Measurements from ENCODE around the gene LMF1. TPM values are rescaled to one million over a fixed set of nuclear protein-coding genes. Genes with fewer than 3 reads are reported as not detected.

Gene LMF1
- total and polyA plus RNA-seq, 2 of the 8 experiments (the other 6 are each of a cell fraction or from before 2014, with no cell fraction given): 3.5 to 9.1 TPM

DNA sequence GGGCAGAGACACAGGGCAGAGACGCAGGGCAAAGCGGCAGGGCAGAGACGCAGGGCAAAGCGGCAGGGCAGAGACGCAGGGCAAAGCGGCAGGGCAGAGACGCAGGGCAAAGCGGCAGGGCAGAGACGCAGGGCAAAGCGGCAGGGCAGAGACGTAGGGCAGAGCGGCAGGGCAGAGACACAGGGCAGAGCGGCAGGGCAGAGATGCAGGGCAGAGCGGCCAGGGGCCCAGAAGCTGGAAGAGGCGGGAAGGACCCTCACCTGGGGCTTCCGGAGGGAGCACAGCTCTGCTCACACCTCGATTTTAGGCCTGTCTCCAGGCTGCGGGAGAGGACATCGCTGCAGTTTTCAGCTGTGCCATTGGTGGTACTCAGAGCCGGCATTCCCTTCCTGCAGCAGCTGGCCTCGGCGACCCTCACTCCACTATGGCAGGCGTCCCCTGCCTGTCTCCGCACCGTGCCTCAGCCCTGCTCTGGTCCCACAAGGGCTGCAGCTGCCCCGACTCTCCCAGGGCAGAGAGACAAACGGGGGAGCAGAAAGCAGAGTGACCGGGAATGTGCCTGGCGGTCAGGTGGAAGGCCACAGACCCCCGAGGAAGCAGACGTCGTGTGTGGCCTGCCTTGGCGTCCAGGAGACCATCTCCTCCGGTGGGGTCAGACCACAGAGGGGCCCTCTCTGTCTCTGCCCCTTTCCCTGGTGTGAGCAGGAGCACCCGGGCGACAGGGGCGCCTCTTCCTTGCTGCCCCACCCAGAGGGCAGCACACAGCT, 40.7 kb upstream of the LMF1 start:
- Histone ChIP-seq H3K4ac (replicated peaks; ENCODE audit: insufficient read length, low read depth, low read length) (no peak overlapping the region), H3K79me2 (ENCODE audit: control insufficient read depth in 1 of 2, insufficient read depth in 2 of 2, low read length in 2 of 2) (no peaks in the 10 kb centered on the region), H4K20me1 (replicated peaks in 1 of 2; ENCODE audit: control insufficient read depth in 1 of 2, insufficient read depth in 2 of 2, low read length in 2 of 2) (no peaks in the 10 kb centered on the region), H3K23ac (ENCODE audit: insufficient read length) (no peak overlapping the region), H3K18ac (ENCODE audit: extremely low read depth, low read length) (no peak overlapping the region), H2BK12ac (ENCODE audit: low read depth, low read length) (no peak overlapping the region), H4K5ac (ENCODE audit: insufficient read length, low read depth, low read length) (no peak overlapping the region), H3K4me1 (replicated peaks in 1 of 4; ENCODE audit: control insufficient read depth in 3 of 4, insufficient read depth in 4 of 4, low read length in 3 of 4) (0 out of 7 replicates have a peak, but pooled peaks cover 0 to 2% (median 0%) of the 10 kb centered on the region in 4 experiments), H3K79me1 (ENCODE audit: low read depth, low read length) (no peaks in the 10 kb centered on the region), H3K4me3 (ENCODE audit: extremely low read depth in 1 of 4, insufficient read depth in 2 of 4, low read depth in 3 of 4, low read length in 4 of 4) (no peak overlapping the region), H3K56ac (replicated peaks; ENCODE audit: insufficient read length, low read depth, low read length) (no peak overlapping the region), H3K27ac (ENCODE audit: low read depth, low read length) (no peak overlapping the region), H4K8ac (ENCODE audit: extremely low read depth, insufficient read depth, low read length) (peak overlapping the region; percentile 79; the same call in 1 of the 2 replicates), H2AK5ac (ENCODE audit: low read depth, low read length) (no peak overlapping the region), H2BK120ac (replicated peaks; ENCODE audit: low read depth, low read length) (no peak overlapping the region), H3K4me2 (ENCODE audit: insufficient read depth in 1 of 2, low read depth in 2 of 2, low read length in 2 of 2) (no peak overlapping the region), H2BK15ac (ENCODE audit: low read length) (no peak overlapping the region), H3K36me3 (ENCODE audit: control insufficient read depth in 2 of 4, insufficient read depth in 4 of 4, low read length in 3 of 4) (no peaks in the 10 kb centered on the region), H3K9ac (replicated peaks in 1 of 4; ENCODE audit: extremely low read depth in 1 of 4, low read depth in 3 of 4, low read length in 3 of 4) (no peak overlapping the region), H3K9me3 (ENCODE audit: insufficient read depth in 2 of 2, low read depth in 1 of 2, low read length in 1 of 2) (no peaks in the 10 kb centered on the region), H3K14ac (ENCODE audit: insufficient read length) (no peak overlapping the region), H4K91ac (replicated peaks; ENCODE audit: insufficient read length, low read length) (no peak overlapping the region), H3K27me3 (replicated peaks in 1 of 4; ENCODE audit: control insufficient read depth in 3 of 4, extremely low read depth in 1 of 4, insufficient read depth in 3 of 4, low read length in 3 of 4) (no peaks in the 10 kb centered on the region; a peak in 1 of 7 replicates), H3K23me2 (ENCODE audit: low read depth, low read length) (no peaks in the 10 kb centered on the region), H2BK5ac (ENCODE audit: low read depth, low read length) (no peak overlapping the region), H2AFZ (ENCODE audit: low read length) (no peak overlapping the region), H2BK20ac (ENCODE audit: low read length) (no peak overlapping the region)
- no peak for FAIRE-seq
- no peak for TF ChIP-seq JUN (IDR thresholded peaks at IDR 0.05; ENCODE audit: low read depth, low read length)
- TF ChIP-seq CBX8 (IDR thresholded peaks at IDR 0.05; ENCODE audit: borderline replicate concordance, low read depth, low read length): no peak
- no peak for TF ChIP-seq E2F6 (IDR thresholded peaks at IDR 0.05)
- TF ChIP-seq RNF2 (IDR thresholded peaks at IDR 0.05; ENCODE audit: borderline replicate concordance, low read depth, low read length, missing control alignments, poor library complexity, severe bottlenecking): no peak
- no peak for TF ChIP-seq NANOG (IDR thresholded peaks at IDR 0.05; ENCODE audit: insufficient read depth, low read depth, low read length, poor library complexity, severe bottlenecking)
- no peak for TF ChIP-seq KDM1A (IDR thresholded peaks at IDR 0.05; ENCODE audit: borderline replicate concordance, low read length)
- TF ChIP-seq SIRT6 (IDR thresholded peaks at IDR 0.05; ENCODE audit: low read length): no peak
- TF ChIP-seq YY1 (IDR thresholded peaks at IDR 0.05; ENCODE audit: low read depth, low read length): no peak
- no peak for TF ChIP-seq CBX5 (IDR thresholded peaks at IDR 0.05; ENCODE audit: low read depth, low read length)
- no peak for TF ChIP-seq ASH2L (IDR thresholded peaks at IDR 0.05; ENCODE audit: low read length)
- TF ChIP-seq POLR2AphosphoS5 (IDR thresholded peaks at IDR 0.05; ENCODE audit: low read depth, low read length): no peak
- TF ChIP-seq RXRA (IDR thresholded peaks at IDR 0.05; ENCODE audit: insufficient read depth, low read depth, low read length): no peak
- no peak for TF ChIP-seq POLR2A (IDR thresholded peaks at IDR 0.05; ENCODE audit: control extremely low read depth in 1 of 2, low read depth in 2 of 2, low read length in 2 of 2)
- DNase-seq (ENCODE audit: low read depth in 1 of 2, low spot score in 2 of 2): no peak
- ChIA-PET CTCF (ENCODE audit: partially characterized antibody) (no interaction called here), POLR2A (ENCODE audit: partially characterized antibody) (no interaction called here)
- 96% methylated on average over 29 of the region's 37 CpGs; no CpG with 5 or more reads in 1 of the 2 experiments for WGBS, 2 experiments (ENCODE audit: extremely low coverage in 1 of 2, insufficient coverage in 1 of 2, insufficient read length in 1 of 2, insufficient replicate concordance in 2 of 2, low coverage in 1 of 2, low lambda C conversion rate in 2 of 2, missing lambda C conversion rate in 1 of 2)

Measured in H1 (cell line).